Stomach (tissue), 9 donors: ENCODE measurements around the gene MAD2L1BP. TPM values are rescaled to one million over a fixed set of nuclear protein-coding genes. Genes with fewer than 3 reads are reported as not detected.

Source experiments
- DNase-seq, 2 donors: peaks; one replicate each; pipeline versions ENCODE4 v3.0.0 to v3.0.0-alpha.2; 2013 to 2019
- H3K27ac ChIP-seq, 5 donors: fragments of 200-600 bp in 4 of 5; sonication (generic) in 4 of 5; one replicate each; pipeline ENCODE4 v1.5.1; 2013 to 2019; ENCODE audit warnings: mild to moderate bottlenecking in 1 of 5, moderate library complexity in 1 of 5
- H3K27me3 ChIP-seq, 3 donors: fragments of 200-600 bp; sonication (generic); one replicate each; pipeline ENCODE4 v1.5.1; 2017 to 2019; ENCODE audit warnings: mixed run types in 1 of 3
- H3K36me3 ChIP-seq, 4 donors: fragments of 200-600 bp; sonication (generic); 1 replicate in 3 of 4; 2 replicates in 1 of 4; pipeline ENCODE4 v1.5.1; 2016 to 2019
- H3K4me1 ChIP-seq, 4 donors: fragments of 200-600 bp; sonication (generic); one replicate each; pipeline ENCODE4 v1.5.1; 2016 to 2019
- H3K4me3 ChIP-seq, 4 donors: fragments of 200-600 bp; sonication (generic) in 3 of 4; one replicate each; pipeline ENCODE4 v1.5.1; 2016 to 2019; ENCODE audit warnings: mild to moderate bottlenecking in 1 of 4
- H3K9me3 ChIP-seq, 4 donors: fragments of 200-600 bp; sonication (generic); one replicate each; pipeline ENCODE4 v1.5.1; 2016 to 2019
- CTCF ChIP-seq, 7 experiments: fragments of 450-650 bp in 4 of 7; fragments of 200-600 bp in 3 of 7; sonication (generic) in 3 of 7; IDR thresholded peaks; one replicate each; pipeline ENCODE4 v1.5.1; 2016 to 2019; ENCODE audit warnings: antibody characterized with exemption in 7 of 7, control low read depth in 2 of 7, mild to moderate bottlenecking in 1 of 7
- EP300 ChIP-seq: sonication (generic); formaldehyde crosslinking; IDR thresholded peaks from one replicate; pipeline ENCODE4 v1.6.1; 2017; ENCODE audit warnings: antibody characterized with exemption
- POLR2A ChIP-seq, 4 donors: fragments of 450-650 bp; IDR thresholded peaks; one replicate each; pipeline ENCODE4 v1.6.1; 2016; ENCODE audit warnings: antibody characterized with exemption in 4 of 4, control low read depth in 2 of 4, mild to moderate bottlenecking in 1 of 4, moderate library complexity in 1 of 4
- POLR2AphosphoS5 ChIP-seq, 3 donors: sonication (generic); formaldehyde crosslinking; IDR thresholded peaks; one replicate each; pipeline ENCODE4 v1.6.1; 2016; ENCODE audit warnings: antibody characterized with exemption in 3 of 3
- WGBS, 5 donors: extraction: QIAGEN DNeasy Blood & Tissue Kit in 3 of 5; methylation state at CpG; one replicate each; pipeline versions ENCODE4 v1.1.5 to v1.1.7; 2013 to 2018; 5-methylcytosine and 5-hydroxymethylcytosine counted together
- intact Hi-C: fragments of 100-400 bp; cut with DNase I; formaldehyde crosslinking; loops from one replicate; pipeline ENCODE4 v1.15.1; 2023; ENCODE audit warnings: low total_unique reads
- polyA plus RNA-seq, 3 donors: library from polyadenylated mRNA; stranded (reverse); fragments of 200-250 nt; gene quantifications; one replicate each; pipeline ENCODE4 v1.2.3, GENCODE V29; 2013
- total RNA-seq, 5 donors: library from RNA; depleted of rRNA; stranded (reverse); fragments of >200 nt; gene quantifications; one replicate each; pipeline versions ENCODE4 v1.1.0 to v1.2.3, GENCODE V29; 2014 to 2016
- donor health status: healthy with polysubstance abuse.
- donor health status: Bipolar disorder and iron deficiency.
- donor health status: healthy.

The MAD2L1BP gene
- total and polyA plus RNA-seq, 8 donors, result 7.8 to 282 (median 22.6) TPM

GRCh38 chr6:43634702-43635303 is 837 bp upstream of the MAD2L1BP start:
- Histone ChIP-seq H3K9me3 (no peaks in the 10 kb centered on the region), H3K36me3 (peaks cover 7 to 28% (median 24%) of the 10 kb centered on the region in 4 donors), H3K4me1 (peaks cover 33 to 57% (median 50%) of the 10 kb centered on the region in 4 donors), H3K4me3 (peak overlapping the region in 1 of 4 donors; percentile 71), H3K27me3 (no peaks in the 10 kb centered on the region), H3K27ac (peak overlapping the region in 4 of 5 donors; percentile 88 to 93 (median 89))
- DNase-seq, result no peak
- WGBS, 5 donors, result 64 to 73% (median 68%) methylated on average over 9 of the region's 9 CpGs
- no peak for TF ChIP-seq POLR2A (IDR thresholded peaks at IDR 0.05)
- no peak for TF ChIP-seq EP300
- no peak for TF ChIP-seq CTCF (IDR thresholded peaks at IDR 0.05)
- TF ChIP-seq POLR2AphosphoS5 (IDR thresholded peaks at IDR 0.05), result no peak
- intact Hi-C loops, result no loop called here

- Histone ChIP-seq H3K9me3 (no peaks in the 10 kb centered on the region), H3K4me1 (peaks cover 28 to 51% (median 45%) of the 10 kb centered on the region in 4 donors), H3K27ac (peak overlapping the region; percentile 87 to 93 (median 88)), H3K36me3 (peaks cover 20 to 43% (median 39%) of the 10 kb centered on the region in 4 donors), H3K4me3 (peak overlapping the region; percentile 64 to 91 (median 74)), H3K27me3 (no peaks in the 10 kb centered on the region)
- WGBS, 5 donors, result 4 to 10% (median 7%) methylated on average over 7 of the region's 7 CpGs
- intact Hi-C loops, result no loop called here
- no peak for TF ChIP-seq POLR2A (IDR thresholded peaks at IDR 0.05)
- no peak for TF ChIP-seq POLR2AphosphoS5 (IDR thresholded peaks at IDR 0.05)
- peak in 1 of 2 donors; percentile 44 for DNase-seq
Measured at GRCh38 chr6:43636308-43636659, 644 bp downstream of the MAD2L1BP start.

GRCh38 chr6:43639984-43640800 is 4.6 kb downstream of the MAD2L1BP start:
- Histone ChIP-seq H3K36me3 (peaks cover 22 to 60% (median 54%) of the 10 kb centered on the region in 4 donors), H3K4me1 (peaks cover 35 to 64% (median 51%) of the 10 kb centered on the region in 4 donors), H3K9me3 (no peaks in the 10 kb centered on the region), H3K27ac (no peak overlapping the region), H3K4me3 (no peak overlapping the region), H3K27me3 (no peaks in the 10 kb centered on the region)
- TF ChIP-seq POLR2A (IDR thresholded peaks at IDR 0.05) (no peak), CTCF (IDR thresholded peaks at IDR 0.05) (no peak)
- intact Hi-C loops, result no loop called here
- 90 to 93% (median 91%) methylated on average over 21 of the region's 21 CpGs for WGBS, 5 donors
- no peak for DNase-seq

GRCh38 chr6:43644940-43645612 is 9.4 kb downstream of the MAD2L1BP start, which contains the start of gene RSPH9:
Gene RSPH9 (plus strand): TSS chr6:43645036. CDS start chr6:43645099, 63 bp downstream.
- TF ChIP-seq POLR2AphosphoS5 (IDR thresholded peaks at IDR 0.05), result no peak
- TF ChIP-seq EP300, result no peak
- no peak for TF ChIP-seq POLR2A (IDR thresholded peaks at IDR 0.05)
- no peak for TF ChIP-seq CTCF (IDR thresholded peaks at IDR 0.05)
- Histone ChIP-seq H3K27me3 (no peaks in the 10 kb centered on the region), H3K36me3 (peaks cover 12 to 32% (median 26%) of the 10 kb centered on the region in 4 donors), H3K9me3 (no peaks in the 10 kb centered on the region), H3K4me3 (peak within 1 kb of the TSS; percentile 47 to 54 (median 50)), H3K27ac (peak within 1 kb of the TSS; percentile 29 to 67 (median 59)), H3K4me1 (peaks cover 8 to 33% (median 20%) of the 10 kb centered on the region in 4 donors)
- intact Hi-C loops, result no loop called here
- DNase-seq, result peak; percentile 63 to 92
- WGBS, 5 donors, result 4 to 12% (median 7%) methylated on average over 33 to 52 of the region's 52 CpGs
